ENCODE data around the gene BAZ1B. TPM values are rescaled to one million over a fixed set of nuclear protein-coding genes. Genes with fewer than 3 reads are reported as not detected.

BAZ1B gene
- total RNA-seq, 4 donors from 2014 or later, result 31.2 to 47.0 (median 42.0) TPM

DNA sequence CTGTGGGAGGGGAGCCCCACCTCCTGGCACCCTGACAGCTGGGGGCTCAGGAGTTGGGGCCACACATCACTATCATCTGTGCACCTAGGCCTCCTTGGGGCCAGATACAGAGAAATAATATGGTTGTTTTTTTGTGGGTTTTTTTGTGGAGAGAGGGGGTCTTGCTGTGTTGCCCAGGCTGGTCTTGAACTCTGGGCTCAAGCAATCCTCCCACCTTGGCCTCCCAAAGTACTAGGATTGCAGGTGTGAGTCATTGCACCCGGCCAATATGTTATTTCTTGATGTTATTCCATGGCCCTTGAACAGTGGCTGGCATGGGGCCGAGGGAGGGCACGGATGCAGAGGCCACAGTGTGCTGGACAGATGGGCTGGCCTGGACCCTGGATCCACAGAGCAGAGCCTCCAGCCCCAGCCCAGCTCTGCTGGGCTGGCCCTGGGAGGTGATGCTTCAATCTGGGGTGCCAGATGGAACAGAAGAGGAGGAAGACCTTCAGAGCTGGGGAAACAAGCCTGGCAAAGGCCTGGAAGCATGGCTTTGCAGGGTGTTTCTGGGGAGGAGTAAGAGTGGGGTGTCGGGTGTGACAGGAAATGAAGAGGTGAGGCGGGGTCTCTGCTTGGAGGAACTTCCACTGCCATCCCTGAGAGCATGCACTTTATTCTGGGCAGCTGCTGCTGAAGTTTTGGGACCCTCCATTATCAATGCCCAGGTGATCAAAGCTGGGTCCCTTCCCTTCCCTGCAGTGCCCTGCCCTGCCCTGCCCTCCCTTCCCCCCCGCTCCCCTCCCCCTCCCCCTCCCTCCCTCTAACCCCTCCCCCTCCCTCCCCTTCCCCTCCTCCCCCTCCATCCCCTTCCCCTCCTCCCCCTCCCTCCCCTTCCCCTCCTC, 92.2 kb downstream of the BAZ1B start:
- ATAC-seq, result no peak
- Histone ChIP-seq H3K4me1 (peaks cover 4 to 6% of the 10 kb centered on the region in 2 donors), H3K9me3 (no peaks in the 10 kb centered on the region), H3K27ac (no peak overlapping the region), H3K36me3 (no peaks in the 10 kb centered on the region), H3K4me3 (no peak overlapping the region), H3K27me3 (no peaks in the 10 kb centered on the region)
- TF ChIP-seq, protein P1, sequence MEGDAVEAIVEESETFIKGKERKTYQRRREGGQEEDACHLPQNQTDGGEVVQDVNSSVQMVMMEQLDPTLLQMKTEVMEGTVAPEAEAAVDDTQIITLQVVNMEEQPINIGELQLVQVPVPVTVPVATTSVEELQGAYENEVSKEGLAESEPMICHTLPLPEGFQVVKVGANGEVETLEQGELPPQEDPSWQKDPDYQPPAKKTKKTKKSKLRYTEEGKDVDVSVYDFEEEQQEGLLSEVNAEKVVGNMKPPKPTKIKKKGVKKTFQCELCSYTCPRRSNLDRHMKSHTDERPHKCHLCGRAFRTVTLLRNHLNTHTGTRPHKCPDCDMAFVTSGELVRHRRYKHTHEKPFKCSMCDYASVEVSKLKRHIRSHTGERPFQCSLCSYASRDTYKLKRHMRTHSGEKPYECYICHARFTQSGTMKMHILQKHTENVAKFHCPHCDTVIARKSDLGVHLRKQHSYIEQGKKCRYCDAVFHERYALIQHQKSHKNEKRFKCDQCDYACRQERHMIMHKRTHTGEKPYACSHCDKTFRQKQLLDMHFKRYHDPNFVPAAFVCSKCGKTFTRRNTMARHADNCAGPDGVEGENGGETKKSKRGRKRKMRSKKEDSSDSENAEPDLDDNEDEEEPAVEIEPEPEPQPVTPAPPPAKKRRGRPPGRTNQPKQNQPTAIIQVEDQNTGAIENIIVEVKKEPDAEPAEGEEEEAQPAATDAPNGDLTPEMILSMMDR (IDR thresholded peaks at IDR 0.05 in 4 of 5, conservative IDR thresholded peaks at IDR 0.05 in 1 of 5), result no peak
- TF ChIP-seq POLR2A (IDR thresholded peaks at IDR 0.05), result no peak
- in situ Hi-C loops (cut with MboI; ENCODE audit: low sequenced_read_pairs in 4 of 4), result no loop called here
- intact Hi-C loops (cut with DNase I; ENCODE audit: low total_unique reads), result loop anchor here (5.0 kb wide), 2 partner anchors 33 to 88 kb away; no protein-coding TSS in a partner anchor
- DNase-seq, result no peak

GRCh38 chr7:73429215-73429614, 92.9 kb downstream of the BAZ1B start:
- Histone ChIP-seq H3K9me3 (no peaks in the 10 kb centered on the region), H3K4me1 (peaks cover 4 to 5% of the 10 kb centered on the region in 2 donors), H3K36me3 (no peaks in the 10 kb centered on the region), H3K4me3 (no peak overlapping the region), H3K27me3 (no peaks in the 10 kb centered on the region), H3K27ac (no peak overlapping the region)
- ATAC-seq, result no peak
- no peak for DNase-seq
- in situ Hi-C loops (cut with MboI; ENCODE audit: low sequenced_read_pairs in 4 of 4), result no loop called here
- intact Hi-C loops (cut with DNase I; ENCODE audit: low total_unique reads), result no loop called here
- TF ChIP-seq, protein P1 (IDR thresholded peaks at IDR 0.05 in 4 of 5, conservative IDR thresholded peaks at IDR 0.05 in 1 of 5), result no peak
- TF ChIP-seq POLR2A (IDR thresholded peaks at IDR 0.05), result no peak

DNA sequence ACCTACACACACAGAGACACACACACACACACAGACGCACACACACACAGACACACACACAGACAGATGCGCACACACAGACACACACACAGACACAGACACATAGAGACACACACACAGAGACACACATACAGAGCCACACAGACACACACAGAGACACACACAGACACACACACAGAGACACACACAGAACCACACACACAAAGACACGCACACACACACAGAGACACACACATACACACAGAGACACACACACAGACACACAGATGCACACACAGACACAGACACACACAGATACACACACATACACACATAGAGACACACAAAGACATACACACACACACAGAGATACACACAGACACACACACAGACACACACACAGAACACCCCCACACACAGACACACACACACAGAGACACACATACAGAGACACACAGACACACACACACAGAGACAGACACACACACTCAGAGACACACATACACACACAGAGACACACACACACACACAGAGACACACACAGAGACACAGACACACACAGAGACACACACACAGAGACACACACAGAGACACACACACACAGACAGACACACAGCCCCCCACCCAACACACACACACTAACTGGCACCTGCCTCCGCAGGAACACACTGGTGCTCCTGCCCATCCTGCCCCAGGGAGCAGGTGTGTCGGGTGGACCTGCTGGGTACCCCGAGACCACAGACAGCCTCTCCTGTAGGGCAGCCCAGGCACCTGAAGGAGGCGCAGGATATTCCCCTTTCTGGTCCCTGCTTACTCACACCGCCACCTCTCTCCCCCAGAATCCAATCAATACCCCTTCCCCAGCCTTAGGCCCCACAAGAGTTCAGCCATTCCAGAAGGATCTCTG, 93.9 kb downstream of the BAZ1B start:
- no peak for ATAC-seq
- no peak for TF ChIP-seq POLR2A (IDR thresholded peaks at IDR 0.05)
- TF ChIP-seq, protein P1 (IDR thresholded peaks at IDR 0.05 in 4 of 5, conservative IDR thresholded peaks at IDR 0.05 in 1 of 5), result no peak

GRCh38 chr7:73426016-73426415, 96.1 kb downstream of the BAZ1B start:
- intact Hi-C loops (cut with DNase I; ENCODE audit: low total_unique reads), result no loop called here
- H3K27me3 ChIP-seq, result no peaks in the 10 kb centered on the region
- H3K4me1 ChIP-seq, result peaks cover 4 to 7% of the 10 kb centered on the region in 2 donors
- no peak overlapping the region for H3K27ac ChIP-seq
- TF ChIP-seq, protein P1 (IDR thresholded peaks at IDR 0.05 in 4 of 5, conservative IDR thresholded peaks at IDR 0.05 in 1 of 5), result no peak
- no peak for TF ChIP-seq POLR2A (IDR thresholded peaks at IDR 0.05)
- DNase-seq (no peak), ATAC-seq (no peak)
- H3K4me3 ChIP-seq, result no peak overlapping the region
- H3K9me3 ChIP-seq, result no peaks in the 10 kb centered on the region
- in situ Hi-C loops (cut with MboI; ENCODE audit: low sequenced_read_pairs in 4 of 4), result no loop called here
- no peaks in the 10 kb centered on the region for H3K36me3 ChIP-seq

More for the DNA sequence above, 93.9 kb downstream of the BAZ1B start:
- in situ Hi-C loops (cut with MboI; ENCODE audit: low sequenced_read_pairs in 4 of 4) (no loop called here), intact Hi-C loops (cut with DNase I; ENCODE audit: low total_unique reads) (no loop called here)
- no peaks in the 10 kb centered on the region for H3K36me3 ChIP-seq
- no peak overlapping the region for H3K4me3 ChIP-seq
- peaks cover 4 to 7% of the 10 kb centered on the region in 2 donors for H3K4me1 ChIP-seq
- H3K9me3 ChIP-seq, result no peaks in the 10 kb centered on the region
- H3K27ac ChIP-seq, result no peak overlapping the region
- no peak for DNase-seq
- no peaks in the 10 kb centered on the region for H3K27me3 ChIP-seq
